ENCODE data around the gene OR6Y1. TPM values are rescaled to one million over a fixed set of nuclear protein-coding genes. Genes with fewer than 3 reads are reported as not detected.

OR6Y1 gene
- polyA plus RNA-seq, 1 donor (not counting 4 experiments of a cell fraction or from before 2014, with no cell fraction given), result not detected

GRCh38 chr1:158506369-158506987 lies 47.7 kb downstream of the OR6Y1 start:
- no peak overlapping the region for H3K9ac ChIP-seq (ENCODE audit: control insufficient read depth, extremely low read depth, insufficient read depth, low read length)
- no peak overlapping the region for H2AFZ ChIP-seq (ENCODE audit: control insufficient read depth, low read length)
- no peak overlapping the region for H3K4me3 ChIP-seq (ENCODE audit: control insufficient read depth in 2 of 3, extremely low read depth in 1 of 3, insufficient read depth in 2 of 3, low read depth in 1 of 3, low read length in 3 of 3)
- H4K20me1 ChIP-seq (ENCODE audit: control insufficient read depth, extremely low read depth, insufficient read depth, low read length), result no peaks in the 10 kb centered on the region
- no peaks in the 10 kb centered on the region for H3K79me2 ChIP-seq (ENCODE audit: control insufficient read depth, insufficient read depth, low read length)
- dilution Hi-C loops (cut with MboI; ENCODE audit: extremely low pct_ligation_motif_present, low sequenced_read_pairs), result no loop called here
- H3K36me3 ChIP-seq (ENCODE audit: control insufficient read depth in 2 of 2, extremely low read depth in 1 of 2, insufficient read depth in 2 of 2, low read length in 2 of 2), result no peaks in the 10 kb centered on the region
- no peak overlapping the region for H3K4me2 ChIP-seq (ENCODE audit: control insufficient read depth, extremely low read depth, insufficient read depth, low read depth, low read length)
- FAIRE-seq (no peak), DNase-seq (ENCODE audit: low read depth, low spot score) (no peak)
- H3K4me1 ChIP-seq (ENCODE audit: control insufficient read depth, extremely low read depth, insufficient read depth, low read length), result no peaks in the 10 kb centered on the region
- TF ChIP-seq EZH2 (IDR thresholded peaks at IDR 0.05; ENCODE audit: low read length), result no peak
- TF ChIP-seq, protein P1, sequence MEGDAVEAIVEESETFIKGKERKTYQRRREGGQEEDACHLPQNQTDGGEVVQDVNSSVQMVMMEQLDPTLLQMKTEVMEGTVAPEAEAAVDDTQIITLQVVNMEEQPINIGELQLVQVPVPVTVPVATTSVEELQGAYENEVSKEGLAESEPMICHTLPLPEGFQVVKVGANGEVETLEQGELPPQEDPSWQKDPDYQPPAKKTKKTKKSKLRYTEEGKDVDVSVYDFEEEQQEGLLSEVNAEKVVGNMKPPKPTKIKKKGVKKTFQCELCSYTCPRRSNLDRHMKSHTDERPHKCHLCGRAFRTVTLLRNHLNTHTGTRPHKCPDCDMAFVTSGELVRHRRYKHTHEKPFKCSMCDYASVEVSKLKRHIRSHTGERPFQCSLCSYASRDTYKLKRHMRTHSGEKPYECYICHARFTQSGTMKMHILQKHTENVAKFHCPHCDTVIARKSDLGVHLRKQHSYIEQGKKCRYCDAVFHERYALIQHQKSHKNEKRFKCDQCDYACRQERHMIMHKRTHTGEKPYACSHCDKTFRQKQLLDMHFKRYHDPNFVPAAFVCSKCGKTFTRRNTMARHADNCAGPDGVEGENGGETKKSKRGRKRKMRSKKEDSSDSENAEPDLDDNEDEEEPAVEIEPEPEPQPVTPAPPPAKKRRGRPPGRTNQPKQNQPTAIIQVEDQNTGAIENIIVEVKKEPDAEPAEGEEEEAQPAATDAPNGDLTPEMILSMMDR (optimal IDR thresholded peaks at IDR 0.05 in 1 of 3, IDR thresholded peaks at IDR 0.05 in 1 of 3, conservative IDR thresholded peaks at IDR 0.05 in 1 of 3; ENCODE audit: extremely low read depth in 1 of 3, insufficient read depth in 2 of 3, low read length in 3 of 3), result peak; percentile 45 to 64 (median 61)
- no peaks in the 10 kb centered on the region for H3K27me3 ChIP-seq (ENCODE audit: control insufficient read depth, extremely low read depth, insufficient read depth, low read length)
- no peaks in the 10 kb centered on the region for H3K9me1 ChIP-seq (ENCODE audit: control insufficient read depth, extremely low read depth, insufficient read depth, low read length)
- no peak overlapping the region for H3K27ac ChIP-seq (ENCODE audit: control insufficient read depth, insufficient read depth, low read length)
- no peaks in the 10 kb centered on the region for H3K9me3 ChIP-seq (ENCODE audit: control insufficient read depth, low read depth, low read length)

GRCh38 chr1:158496374-158496773 lies 57.8 kb downstream of the OR6Y1 start:
- Histone ChIP-seq H3K9me3 (ENCODE audit: control insufficient read depth, low read depth, low read length) (no peaks in the 10 kb centered on the region), H4K20me1 (ENCODE audit: control insufficient read depth, extremely low read depth, insufficient read depth, low read length) (no peaks in the 10 kb centered on the region), H3K79me2 (ENCODE audit: control insufficient read depth, insufficient read depth, low read length) (no peaks in the 10 kb centered on the region), H3K9me1 (ENCODE audit: control insufficient read depth, extremely low read depth, insufficient read depth, low read length) (no peaks in the 10 kb centered on the region), H3K4me3 (ENCODE audit: control insufficient read depth in 2 of 3, extremely low read depth in 1 of 3, insufficient read depth in 2 of 3, low read depth in 1 of 3, low read length in 3 of 3) (no peak overlapping the region), H3K9ac (ENCODE audit: control insufficient read depth, extremely low read depth, insufficient read depth, low read length) (no peak overlapping the region), H3K4me1 (ENCODE audit: control insufficient read depth, extremely low read depth, insufficient read depth, low read length) (no peaks in the 10 kb centered on the region), H3K27me3 (ENCODE audit: control insufficient read depth, extremely low read depth, insufficient read depth, low read length) (no peaks in the 10 kb centered on the region), H2AFZ (ENCODE audit: control insufficient read depth, low read length) (no peak overlapping the region), H3K4me2 (ENCODE audit: control insufficient read depth, extremely low read depth, insufficient read depth, low read depth, low read length) (no peak overlapping the region), H3K36me3 (ENCODE audit: control insufficient read depth in 2 of 2, extremely low read depth in 1 of 2, insufficient read depth in 2 of 2, low read length in 2 of 2) (no peaks in the 10 kb centered on the region), H3K27ac (ENCODE audit: control insufficient read depth, insufficient read depth, low read length) (no peak overlapping the region)
- no peak for DNase-seq (ENCODE audit: low read depth, low spot score)
- no peak for FAIRE-seq
- TF ChIP-seq, protein P1 (optimal IDR thresholded peaks at IDR 0.05 in 1 of 3, IDR thresholded peaks at IDR 0.05 in 1 of 3, conservative IDR thresholded peaks at IDR 0.05 in 1 of 3; ENCODE audit: extremely low read depth in 1 of 3, insufficient read depth in 2 of 3, low read length in 3 of 3), result peak in 2 of 3 experiments; percentile 8 to 41
- no peak for TF ChIP-seq EZH2 (IDR thresholded peaks at IDR 0.05; ENCODE audit: low read length)
- dilution Hi-C loops (cut with MboI; ENCODE audit: extremely low pct_ligation_motif_present, low sequenced_read_pairs), result no loop called here

All from keratinocyte (primary cell).